Progenitor cell of endocrine pancreas (in vitro differentiated cells): Measurements from ENCODE around the gene EYS. TPM values are rescaled to one million over a fixed set of nuclear protein-coding genes. Genes with fewer than 3 reads are reported as not detected.

ENCODE experiments used
- DNase-seq: peaks from one replicate; pipeline ENCODE4 v3.0.0; 2021; ENCODE audit warnings: low spot score; ENCODE audit not compliant: unreplicated experiment
- H3K27ac Mint-ChIP-seq: 2 replicates; pipeline ENCODE4 v1.8.0; 2021; ENCODE audit warnings: mild to moderate bottlenecking, moderate library complexity, mixed read lengths
- H3K27me3 Mint-ChIP-seq: 2 replicates; pipeline ENCODE4 v1.8.0; 2021; ENCODE audit warnings: mixed read lengths
- H3K36me3 Mint-ChIP-seq: 2 replicates; pipeline ENCODE4 v1.8.0; 2022; ENCODE audit warnings: mixed read lengths; ENCODE audit not compliant: insufficient read depth
- H3K4me1 Mint-ChIP-seq: 2 replicates; pipeline ENCODE4 v1.8.0; 2021; ENCODE audit warnings: low read depth, mixed read lengths
- H3K4me3 Mint-ChIP-seq: 2 replicates; pipeline ENCODE4 v1.8.0; 2021; ENCODE audit warnings: low read depth, mild to moderate bottlenecking, moderate library complexity, mixed read lengths
- H3K9me3 Mint-ChIP-seq: 2 replicates; pipeline ENCODE4 v1.8.0; 2021; ENCODE audit warnings: low read depth, mixed read lengths
- total RNA-seq: library from RNA; stranded (reverse); gene quantifications from 2 replicates; pipeline ENCODE4 v1.2.1, GENCODE V29; 2021
- TF ChIP-seq, protein P1 (sequence below): fragments of 200-600 bp; sonication (generic); IDR thresholded peaks from one replicate; pipeline ENCODE4 v1.5.0; 2021; ENCODE audit warnings: antibody characterized with exemption, mild to moderate bottlenecking; ENCODE audit not compliant: unreplicated experiment

The EYS gene
- total RNA-seq, 1 donor from 2014 or later, result 0.46 TPM

DNA sequence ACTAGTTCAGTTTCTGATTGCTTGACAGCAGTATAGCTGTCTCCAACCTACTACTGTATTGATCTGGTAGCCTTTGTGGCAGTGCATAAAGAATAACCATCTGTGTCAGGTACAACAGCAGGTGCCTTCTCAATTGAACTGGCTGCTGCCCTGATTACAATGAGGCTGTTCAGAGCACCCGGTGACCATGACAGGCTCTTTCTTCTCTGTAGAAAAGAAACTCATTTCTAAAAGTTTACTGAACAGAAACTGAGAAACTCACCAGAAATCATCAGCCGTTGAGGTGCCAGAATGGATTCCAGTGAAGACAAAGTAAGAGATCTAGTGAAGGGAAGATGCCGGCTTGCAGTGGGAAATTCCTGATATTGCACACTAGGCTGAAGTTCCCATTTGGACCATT is 1117.1 kb downstream of the EYS start:
- H3K36me3 Mint-ChIP-seq, result no peaks in the 10 kb centered on the region
- no peak overlapping the region for H3K27ac Mint-ChIP-seq
- no peak for DNase-seq
- H3K9me3 Mint-ChIP-seq, result no peaks in the 10 kb centered on the region
- H3K27me3 Mint-ChIP-seq, result no peaks in the 10 kb centered on the region
- H3K4me1 Mint-ChIP-seq, result peaks cover 3% of the 10 kb centered on the region
- no peak overlapping the region for H3K4me3 Mint-ChIP-seq
- TF ChIP-seq, protein P1, sequence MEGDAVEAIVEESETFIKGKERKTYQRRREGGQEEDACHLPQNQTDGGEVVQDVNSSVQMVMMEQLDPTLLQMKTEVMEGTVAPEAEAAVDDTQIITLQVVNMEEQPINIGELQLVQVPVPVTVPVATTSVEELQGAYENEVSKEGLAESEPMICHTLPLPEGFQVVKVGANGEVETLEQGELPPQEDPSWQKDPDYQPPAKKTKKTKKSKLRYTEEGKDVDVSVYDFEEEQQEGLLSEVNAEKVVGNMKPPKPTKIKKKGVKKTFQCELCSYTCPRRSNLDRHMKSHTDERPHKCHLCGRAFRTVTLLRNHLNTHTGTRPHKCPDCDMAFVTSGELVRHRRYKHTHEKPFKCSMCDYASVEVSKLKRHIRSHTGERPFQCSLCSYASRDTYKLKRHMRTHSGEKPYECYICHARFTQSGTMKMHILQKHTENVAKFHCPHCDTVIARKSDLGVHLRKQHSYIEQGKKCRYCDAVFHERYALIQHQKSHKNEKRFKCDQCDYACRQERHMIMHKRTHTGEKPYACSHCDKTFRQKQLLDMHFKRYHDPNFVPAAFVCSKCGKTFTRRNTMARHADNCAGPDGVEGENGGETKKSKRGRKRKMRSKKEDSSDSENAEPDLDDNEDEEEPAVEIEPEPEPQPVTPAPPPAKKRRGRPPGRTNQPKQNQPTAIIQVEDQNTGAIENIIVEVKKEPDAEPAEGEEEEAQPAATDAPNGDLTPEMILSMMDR, result no peak

DNA sequence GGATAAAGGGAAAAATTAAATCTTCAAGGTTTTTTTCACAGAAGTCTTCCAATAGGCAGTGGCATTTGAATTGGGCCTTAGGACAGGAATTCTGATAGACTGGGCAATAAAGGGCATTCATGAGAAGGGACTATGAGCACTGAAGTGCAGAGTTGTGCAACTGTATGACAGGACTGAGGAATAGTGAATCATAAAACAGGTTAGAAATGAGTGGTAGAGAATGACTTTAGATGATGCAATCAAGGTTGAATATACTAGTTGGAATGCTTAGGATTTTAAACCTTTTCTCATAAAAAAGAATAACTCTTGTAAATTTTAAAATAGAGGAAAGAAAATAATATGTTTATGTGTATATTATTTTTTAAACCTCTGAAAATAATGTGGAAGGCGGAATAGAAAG is 1126.7 kb downstream of the EYS start:
- Mint-ChIP-seq H3K27ac (no peak overlapping the region), H3K4me1 (no peaks in the 10 kb centered on the region), H3K36me3 (no peaks in the 10 kb centered on the region), H3K27me3 (no peaks in the 10 kb centered on the region), H3K4me3 (no peak overlapping the region), H3K9me3 (no peaks in the 10 kb centered on the region)
- TF ChIP-seq, protein P1, result no peak
- DNase-seq, result no peak

DNA sequence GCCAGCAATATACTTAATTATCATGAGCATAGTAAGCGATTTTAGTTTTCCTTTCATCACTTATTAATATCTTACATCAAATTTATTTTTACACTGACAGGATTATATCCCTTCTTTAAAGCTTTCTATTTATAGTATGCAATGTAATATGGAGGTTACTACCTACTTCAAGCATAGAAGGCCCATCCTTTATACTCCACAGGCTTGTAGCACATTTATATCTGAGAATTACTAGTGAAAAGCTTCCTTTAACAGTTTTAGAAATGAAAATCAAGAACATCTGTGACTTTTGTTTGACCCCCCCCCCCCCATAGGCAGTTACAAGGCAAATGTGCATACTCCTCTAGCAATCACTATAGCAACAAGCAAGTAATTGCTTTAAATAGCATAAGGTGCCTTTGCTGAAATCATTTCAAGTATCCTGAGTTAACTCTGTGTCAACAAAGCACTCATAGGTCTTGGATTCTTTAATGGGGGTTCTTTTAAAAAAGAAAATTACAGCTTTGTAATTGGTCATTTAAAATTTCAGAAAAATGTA is 1153.7 kb downstream of the EYS start:
- Mint-ChIP-seq H3K27ac (no peak overlapping the region), H3K4me1 (peaks cover 2% of the 10 kb centered on the region), H3K36me3 (no peaks in the 10 kb centered on the region), H3K9me3 (peaks cover 6% of the 10 kb centered on the region), H3K27me3 (no peaks in the 10 kb centered on the region), H3K4me3 (no peak overlapping the region)
- TF ChIP-seq, protein P1, result no peak
- no peak for DNase-seq

DNA sequence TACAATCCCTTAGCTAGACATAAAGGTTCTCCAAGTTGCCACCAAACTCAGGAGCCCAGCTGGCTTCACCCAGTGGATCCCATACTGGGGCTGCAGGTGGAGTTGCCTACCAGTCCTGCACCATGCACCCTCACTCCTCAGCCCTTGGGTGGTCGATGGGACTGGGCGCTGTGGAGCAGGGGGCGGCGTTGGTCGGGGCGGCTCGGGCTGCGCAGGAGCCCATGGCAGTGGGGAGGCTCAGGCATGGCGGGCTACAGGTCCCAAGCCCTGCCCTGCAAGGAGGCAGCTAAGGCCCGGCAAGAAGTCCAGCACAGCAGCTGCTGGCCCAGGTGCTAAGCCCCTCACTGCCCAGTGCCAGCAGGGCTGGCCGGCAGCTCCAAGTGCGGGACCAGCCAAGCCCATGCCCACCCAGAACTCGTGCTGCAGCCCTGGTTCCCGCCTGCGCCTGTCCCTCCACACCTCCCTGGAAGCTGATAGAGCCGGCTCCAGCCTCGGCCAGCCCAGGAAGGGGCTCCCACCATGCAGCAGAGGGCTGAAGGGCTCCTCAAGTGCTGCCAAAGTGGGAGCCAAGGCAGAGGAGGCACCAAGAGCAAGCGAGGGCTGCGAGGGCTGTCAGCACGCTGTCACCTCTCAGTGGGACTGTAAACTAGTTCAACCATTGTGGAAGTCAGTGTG is 1159.3 kb downstream of the EYS start:
- Mint-ChIP-seq H3K4me1 (no peaks in the 10 kb centered on the region), H3K9me3 (peaks cover 9% of the 10 kb centered on the region), H3K27me3 (no peaks in the 10 kb centered on the region), H3K4me3 (no peak overlapping the region), H3K27ac (no peak overlapping the region), H3K36me3 (no peaks in the 10 kb centered on the region)
- DNase-seq, result no peak
- TF ChIP-seq, protein P1, result no peak

DNA sequence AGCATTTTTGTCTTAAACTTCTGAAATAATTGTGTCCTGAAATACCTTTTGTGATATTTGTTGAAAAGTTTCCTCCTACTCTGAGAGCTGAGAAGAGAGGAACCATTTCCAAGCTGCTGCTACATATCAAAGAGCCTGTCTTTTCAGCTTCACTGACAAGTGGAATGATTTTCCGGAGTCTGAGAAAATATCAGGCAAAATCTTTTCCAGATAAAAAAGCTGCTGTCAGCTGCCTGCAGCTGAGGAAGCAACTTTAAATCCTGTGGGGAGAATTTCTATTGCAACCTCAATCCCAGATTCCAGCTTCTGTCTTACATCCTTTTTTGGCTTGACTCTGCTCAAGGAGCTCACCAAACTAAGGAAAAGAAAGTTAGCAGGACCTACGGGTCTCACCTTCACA is 1167.1 kb downstream of the EYS start:
- TF ChIP-seq, protein P1, result no peak
- Mint-ChIP-seq H3K4me3 (no peak overlapping the region), H3K27me3 (no peaks in the 10 kb centered on the region), H3K4me1 (peaks cover 3% of the 10 kb centered on the region), H3K36me3 (no peaks in the 10 kb centered on the region), H3K27ac (no peak overlapping the region), H3K9me3 (no peaks in the 10 kb centered on the region)
- DNase-seq, result no peak
